Gastroesophageal sphincter (tissue), 4 donors: ENCODE measurements around the gene COG4. TPM values are rescaled to one million over a fixed set of nuclear protein-coding genes. Genes with fewer than 3 reads are reported as not detected.
A peak's percentile ranks its signal among the peaks of the same experiment; 100 is the strongest.
"Not testable (repeated sequence)": the region's sequence is repeated elsewhere in the genome, so short reads cannot be mapped to it uniquely, and the experiment has no call there.

ENCODE experiments used
- ATAC-seq: fragments of 150-250 bp; one replicate; pipeline ENCODE4 v1.9.1; 2016; ENCODE audit warnings: mild to moderate bottlenecking, moderate library complexity
- H3K27ac ChIP-seq, 4 donors: fragments of 200-600 bp; sonication (generic) in 3 of 4; 1 replicate in 3 of 4; 2 replicates in 1 of 4; pipeline ENCODE4 v1.5.1; 2016 to 2019
- H3K27me3 ChIP-seq: fragments of 200-600 bp; sonication (generic); one replicate; pipeline ENCODE4 v1.5.1; 2019
- H3K36me3 ChIP-seq, 2 donors: fragments of 200-600 bp; sonication (generic); one replicate each; pipeline ENCODE4 v1.5.1; 2019; ENCODE audit warnings: control low read depth in 1 of 2
- H3K4me1 ChIP-seq, 3 donors: fragments of 200-600 bp; sonication (generic); 1 replicate in 2 of 3; 2 replicates in 1 of 3; pipeline ENCODE4 v1.5.1; 2016 to 2019; ENCODE audit warnings: control low read depth in 2 of 3
- H3K4me3 ChIP-seq, 2 donors: fragments of 200-600 bp; sonication (generic); one replicate each; pipeline ENCODE4 v1.5.1; 2019; ENCODE audit warnings: mild to moderate bottlenecking in 1 of 2, moderate library complexity in 1 of 2
- H3K9me3 ChIP-seq, 3 donors: fragments of 200-600 bp; sonication (generic); one replicate each; pipeline ENCODE4 v1.5.1; 2017 to 2019; ENCODE audit warnings: control low read depth in 2 of 3
- EP300 ChIP-seq: sonication (generic); formaldehyde crosslinking; IDR thresholded peaks from one replicate; pipeline ENCODE4 v1.6.1; 2017; ENCODE audit warnings: antibody characterized with exemption, mild to moderate bottlenecking
- POLR2A ChIP-seq, 2 donors: fragments of 450-650 bp; IDR thresholded peaks; one replicate each; pipeline ENCODE4 v1.6.1; 2017; ENCODE audit warnings: antibody characterized with exemption in 2 of 2, mild to moderate bottlenecking in 2 of 2, moderate library complexity in 1 of 2
- POLR2AphosphoS5 ChIP-seq: sonication (generic); formaldehyde crosslinking; IDR thresholded peaks from one replicate; pipeline ENCODE4 v1.6.1; 2017; ENCODE audit warnings: antibody characterized with exemption
- WGBS, 2 donors: methylation state at CpG; one replicate each; pipeline ENCODE4 v1.1.5; 2018; ENCODE audit warnings: low coverage in 1 of 2; 5-methylcytosine and 5-hydroxymethylcytosine counted together
- total RNA-seq, 4 donors: library from RNA; depleted of rRNA; stranded (reverse); fragments of >200 nt; gene quantifications; one replicate each; pipeline ENCODE4 v1.1.0, GENCODE V29; 2016
- TF ChIP-seq, protein P1 (sequence below), 4 experiments: fragments of 200-600 bp in 2 of 4; fragments of 450-650 bp in 2 of 4; sonication (generic) in 1 of 4; IDR thresholded peaks; one replicate each; pipeline ENCODE4 v1.5.1; 2017 to 2019; ENCODE audit warnings: antibody characterized with exemption in 4 of 4, mild to moderate bottlenecking in 2 of 4, moderate library complexity in 2 of 4

COG4 gene
- total RNA-seq, 4 donors from 2014 or later = 32.3 to 37.4 (median 35.0) TPM

GRCh38 chr16:70457446-70458166 lies 65.7 kb downstream of the COG4 start:
- H3K4me3 ChIP-seq = no peak overlapping the region
- no peak for TF ChIP-seq POLR2AphosphoS5
- peaks cover 0 to 13% of the 10 kb centered on the region in 2 donors for H3K36me3 ChIP-seq
- peaks cover 0 to 36% (median 10%) of the 10 kb centered on the region in 3 donors for H3K4me1 ChIP-seq
- ATAC-seq = no peak
- H3K27me3 ChIP-seq = no peaks in the 10 kb centered on the region
- no peaks in the 10 kb centered on the region for H3K9me3 ChIP-seq
- no peak overlapping the region for H3K27ac ChIP-seq
- WGBS, 2 donors = 89 to 95% methylated on average over 4 to 5 of the region's 5 CpGs

DNA sequence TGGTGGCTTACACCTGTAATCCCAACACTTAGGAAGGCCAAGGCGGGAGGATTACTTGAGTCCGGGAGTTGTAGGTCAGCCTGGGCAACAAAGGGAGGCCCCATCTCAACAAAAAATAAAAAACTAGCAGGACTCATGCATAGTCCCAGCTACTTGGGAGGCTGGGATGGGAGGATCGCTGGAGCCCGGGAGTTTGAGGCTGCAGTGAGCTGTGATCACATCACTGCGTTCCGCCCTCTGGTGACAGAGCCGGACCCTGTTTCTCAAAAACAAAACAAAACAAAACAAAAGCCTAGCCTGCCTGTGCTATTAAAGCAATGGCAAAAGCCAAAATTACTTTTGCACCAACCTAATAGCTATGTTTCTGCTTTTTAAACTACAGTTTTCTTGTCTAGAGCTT lies 67.4 kb downstream of the COG4 start:
- 85 to 92% methylated on average over 4 to 7 of the region's 7 CpGs for WGBS, 2 donors
- peaks cover 0 to 29% (median 10%) of the 10 kb centered on the region in 3 donors for H3K4me1 ChIP-seq
- H3K4me3 ChIP-seq = no peak overlapping the region
- no peak for TF ChIP-seq EP300
- TF ChIP-seq, protein P1, sequence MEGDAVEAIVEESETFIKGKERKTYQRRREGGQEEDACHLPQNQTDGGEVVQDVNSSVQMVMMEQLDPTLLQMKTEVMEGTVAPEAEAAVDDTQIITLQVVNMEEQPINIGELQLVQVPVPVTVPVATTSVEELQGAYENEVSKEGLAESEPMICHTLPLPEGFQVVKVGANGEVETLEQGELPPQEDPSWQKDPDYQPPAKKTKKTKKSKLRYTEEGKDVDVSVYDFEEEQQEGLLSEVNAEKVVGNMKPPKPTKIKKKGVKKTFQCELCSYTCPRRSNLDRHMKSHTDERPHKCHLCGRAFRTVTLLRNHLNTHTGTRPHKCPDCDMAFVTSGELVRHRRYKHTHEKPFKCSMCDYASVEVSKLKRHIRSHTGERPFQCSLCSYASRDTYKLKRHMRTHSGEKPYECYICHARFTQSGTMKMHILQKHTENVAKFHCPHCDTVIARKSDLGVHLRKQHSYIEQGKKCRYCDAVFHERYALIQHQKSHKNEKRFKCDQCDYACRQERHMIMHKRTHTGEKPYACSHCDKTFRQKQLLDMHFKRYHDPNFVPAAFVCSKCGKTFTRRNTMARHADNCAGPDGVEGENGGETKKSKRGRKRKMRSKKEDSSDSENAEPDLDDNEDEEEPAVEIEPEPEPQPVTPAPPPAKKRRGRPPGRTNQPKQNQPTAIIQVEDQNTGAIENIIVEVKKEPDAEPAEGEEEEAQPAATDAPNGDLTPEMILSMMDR (IDR thresholded peaks at IDR 0.05) = no peak
- TF ChIP-seq POLR2AphosphoS5 = no peak
- no peak for TF ChIP-seq POLR2A (IDR thresholded peaks at IDR 0.05)
- no peak for ATAC-seq
- H3K36me3 ChIP-seq = peaks cover 0 to under 1% of the 10 kb centered on the region in 2 donors
- H3K27ac ChIP-seq = no peak overlapping the region
- H3K27me3 ChIP-seq = peaks cover 2% of the 10 kb centered on the region
- H3K9me3 ChIP-seq = no peaks in the 10 kb centered on the region

- peak; percentile 88 for ATAC-seq
- peaks cover 0 to 25% (median 10%) of the 10 kb centered on the region in 3 donors for H3K4me1 ChIP-seq
- WGBS, 2 donors = 0% methylated on average over 7 to 11 of the region's 67 CpGs
- peak within 1 kb of the TSS; percentile 70 to 96 (median 94) for H3K27ac ChIP-seq
- H3K36me3 ChIP-seq = no peaks in the 10 kb centered on the region
- peaks cover 13% of the 10 kb centered on the region for H3K27me3 ChIP-seq
- TF ChIP-seq POLR2A (IDR thresholded peaks at IDR 0.05) (peak in 1 of 2 donors; percentile 28), EP300 (no peak), POLR2AphosphoS5 (peak; percentile 32)
- TF ChIP-seq, protein P1 (IDR thresholded peaks at IDR 0.05) = peak in 2 of 4 experiments; percentile 17 to 36
- H3K4me3 ChIP-seq = peak within 1 kb of the TSS; percentile 93 to 97
- H3K9me3 ChIP-seq = no peaks in the 10 kb centered on the region
Measured at GRCh38 chr16:70454222-70455034, 68.9 kb downstream of the COG4 start, which contains the start of gene FCSK. Gene FCSK (plus strand): TSS chr16:70454595. CDS start chr16:70463191, 8,596 bp downstream.

- Histone ChIP-seq H3K4me3 (peak overlapping the region; percentile 93 to 97), H3K27me3 (peaks cover 13% of the 10 kb centered on the region), H3K4me1 (peaks cover 0 to 25% (median 10%) of the 10 kb centered on the region in 3 donors), H3K36me3 (no peaks in the 10 kb centered on the region), H3K27ac (peak overlapping the region in 2 of 4 donors; percentile 96), H3K9me3 (no peaks in the 10 kb centered on the region)
- no peak for ATAC-seq
- WGBS, 2 donors = 0% methylated on average over 4 to 8 of the region's 8 CpGs
- TF ChIP-seq POLR2A (IDR thresholded peaks at IDR 0.05) = no peak
Measured at GRCh38 chr16:70453892-70454221, 69.5 kb downstream of the COG4 start.

- Histone ChIP-seq H3K27ac (peak overlapping the region in 2 of 4 donors; percentile 96), H3K9me3 (no peaks in the 10 kb centered on the region), H3K36me3 (no peaks in the 10 kb centered on the region), H3K4me1 (peaks cover 0 to 25% (median 10%) of the 10 kb centered on the region in 3 donors), H3K27me3 (peaks cover 13% of the 10 kb centered on the region), H3K4me3 (peak overlapping the region; percentile 93 to 97)
- WGBS, 2 donors = 91 to 93% methylated on average over 6 to 8 of the region's 11 CpGs
- no peak for ATAC-seq
- TF ChIP-seq POLR2A (IDR thresholded peaks at IDR 0.05) (no peak), POLR2AphosphoS5 (no peak), EP300 (no peak)
- TF ChIP-seq, protein P1 (IDR thresholded peaks at IDR 0.05) = no peak
Measured at GRCh38 chr16:70453117-70453891, 70.0 kb downstream of the COG4 start.

- H3K36me3 ChIP-seq, H3K27ac ChIP-seq, H3K9me3 ChIP-seq, ATAC-seq: not testable (repeated sequence)
- peaks cover 0 to 18% (median 8%) of the 10 kb centered on the region in 3 donors for H3K4me1 ChIP-seq
- H3K27me3 ChIP-seq = peaks cover 13% of the 10 kb centered on the region
- 77% methylated on average over 5 of the region's 25 CpGs; no CpG with 5 or more reads in 1 of the 2 donors for WGBS, 2 donors
- H3K4me3 ChIP-seq = peak overlapping the region in 1 of 2 donors; percentile 31
Measured at GRCh38 chr16:70451004-70451340, 72.4 kb downstream of the COG4 start.

DNA sequence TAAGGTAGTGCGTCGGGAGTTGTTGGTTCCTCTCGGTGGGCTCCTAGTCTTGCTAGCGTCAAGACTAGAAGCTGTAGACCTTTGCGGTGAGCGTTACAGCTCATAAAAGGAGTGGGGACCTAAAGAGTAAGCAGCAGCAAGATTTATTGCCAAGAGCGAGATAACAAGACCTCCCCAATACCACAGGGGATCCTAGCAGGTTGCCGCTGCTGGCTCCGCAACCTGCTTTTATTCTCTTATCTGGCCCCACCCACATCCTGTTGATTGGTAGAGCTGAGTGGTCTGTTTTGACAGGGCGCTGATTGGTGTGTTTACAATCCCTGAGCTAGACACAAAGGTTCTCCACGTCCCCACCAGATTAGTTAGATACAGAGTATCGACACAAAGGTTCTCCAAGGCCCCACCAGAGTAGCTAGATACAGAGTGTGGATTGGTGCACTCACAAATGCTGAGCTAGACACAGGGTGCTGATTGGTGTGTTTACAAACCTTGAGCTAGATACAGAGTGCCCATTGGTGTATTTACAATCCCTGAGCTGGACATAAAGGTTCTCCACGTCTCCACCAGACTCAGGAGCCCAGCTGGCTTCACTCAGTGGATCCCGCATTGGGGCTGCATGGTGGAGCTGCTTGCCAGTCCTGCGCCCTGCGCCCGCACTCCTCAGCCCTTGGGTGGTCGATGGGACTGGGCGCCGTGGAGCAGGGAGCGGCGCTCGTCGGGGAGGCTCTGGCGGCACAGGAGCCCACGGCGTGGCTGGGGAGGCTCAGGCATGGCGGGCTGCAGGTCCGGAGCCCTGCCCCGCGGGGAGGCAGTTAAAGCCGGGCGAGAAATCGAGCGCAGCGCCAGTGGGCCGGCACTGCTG lies 73.0 kb downstream of the COG4 start:
- H3K4me3 ChIP-seq = peak overlapping the region in 1 of 2 donors; percentile 31
- not testable (repeated sequence) for H3K27ac ChIP-seq, H3K36me3 ChIP-seq, H3K9me3 ChIP-seq, ATAC-seq
- peaks cover 13% of the 10 kb centered on the region for H3K27me3 ChIP-seq
- 73 to 96% methylated on average over 3 to 5 of the region's 37 CpGs for WGBS, 2 donors
- peaks cover 0 to 12% (median 4%) of the 10 kb centered on the region in 3 donors for H3K4me1 ChIP-seq
